GM18517 (cell line): ENCODE measurements around the gene PDZD2.
"Not testable (repeated sequence)": the region's sequence is repeated elsewhere in the genome, so short reads cannot be mapped to it uniquely, and the experiment has no call there.

Experiments used
- ATAC-seq: cut with Tn5 transposase; IDR thresholded peaks from one replicate; pipeline ENCODE4 v1.9.1; 2021; ENCODE audit warnings: mild to moderate bottlenecking, moderate library complexity; ENCODE audit not compliant: unreplicated experiment

Gene PDZD2

DNA sequence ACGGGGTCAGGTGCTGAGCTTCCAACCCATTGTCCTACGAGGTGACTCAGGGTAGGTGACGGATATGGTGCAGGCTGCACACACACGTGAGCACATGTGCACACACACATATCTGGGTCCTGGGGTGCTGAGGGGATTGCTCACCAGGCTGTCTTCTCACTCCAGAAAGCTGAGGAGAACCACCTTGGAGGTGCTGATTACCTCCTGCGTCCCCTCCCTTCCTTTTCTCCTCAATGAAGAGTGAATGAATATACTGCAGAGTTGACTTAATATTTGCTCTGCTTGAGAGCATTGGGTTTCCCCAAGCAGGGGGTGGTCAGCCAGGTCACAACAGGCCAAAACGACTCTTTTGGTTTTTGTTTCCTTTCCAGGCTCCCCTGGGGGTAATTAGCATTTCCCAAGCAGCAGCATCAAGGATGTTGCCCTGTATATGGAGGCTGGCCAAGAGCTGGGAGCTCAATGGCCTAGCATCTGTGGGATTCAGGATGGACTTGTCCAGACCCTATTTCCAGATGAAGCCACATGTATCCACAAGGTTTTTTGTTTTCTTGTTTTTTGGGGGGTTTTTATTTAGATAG is 49.7 kb downstream of the PDZD2 start:
- no peak for ATAC-seq

DNA sequence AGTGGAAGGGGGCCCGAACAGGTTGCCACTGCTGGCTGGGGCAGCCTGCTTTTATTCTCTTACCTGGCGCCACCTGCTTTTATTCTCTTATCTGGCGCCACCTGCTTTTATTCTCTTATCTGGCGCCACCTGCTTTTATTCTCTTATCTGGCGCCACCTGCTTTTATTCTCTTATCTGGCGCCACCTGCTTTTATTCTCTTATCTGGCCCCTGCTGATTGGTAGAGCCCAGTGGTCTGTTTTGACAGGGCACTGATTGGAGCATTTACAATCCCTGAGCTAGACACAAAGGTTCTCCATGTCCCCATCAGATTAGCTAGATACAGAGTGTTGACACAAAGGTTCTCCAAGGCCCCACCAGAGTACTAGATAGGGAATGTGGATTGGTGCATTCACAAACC is 52.5 kb downstream of the PDZD2 start:
- ATAC-seq: not testable (repeated sequence)

DNA sequence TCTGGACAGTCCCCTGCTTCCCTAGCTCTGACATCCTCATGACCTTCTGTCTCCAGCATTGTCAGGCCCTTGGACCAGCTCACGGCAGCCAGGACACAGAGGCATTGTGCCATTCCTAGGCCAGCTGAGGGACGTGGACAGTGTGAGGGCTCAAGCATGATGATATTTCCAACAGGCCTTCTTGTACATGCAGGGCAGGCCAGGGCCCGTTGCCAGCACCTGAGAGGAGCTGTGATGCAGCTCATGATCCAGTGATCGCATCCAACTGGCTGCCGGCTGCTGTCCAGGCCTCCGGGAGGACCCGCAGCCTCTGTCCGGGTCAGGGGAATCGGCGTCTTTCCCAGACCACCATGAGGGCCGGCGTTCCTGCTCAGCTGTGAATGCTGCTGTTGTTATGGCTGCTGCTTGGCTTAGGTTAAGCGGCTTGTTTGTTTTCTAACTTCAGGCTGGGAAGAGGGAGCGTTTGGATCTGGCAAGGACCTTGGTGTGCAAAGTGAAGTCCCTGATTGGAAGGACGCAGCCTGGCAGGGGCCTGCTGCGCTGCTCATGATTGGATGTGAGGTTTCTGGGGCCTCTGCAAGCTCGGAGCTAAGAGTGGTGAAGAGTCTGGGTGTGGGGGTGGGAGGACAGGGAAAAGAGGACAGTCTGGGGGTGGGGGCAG is 53.8 kb downstream of the PDZD2 start:
- no peak for ATAC-seq

DNA sequence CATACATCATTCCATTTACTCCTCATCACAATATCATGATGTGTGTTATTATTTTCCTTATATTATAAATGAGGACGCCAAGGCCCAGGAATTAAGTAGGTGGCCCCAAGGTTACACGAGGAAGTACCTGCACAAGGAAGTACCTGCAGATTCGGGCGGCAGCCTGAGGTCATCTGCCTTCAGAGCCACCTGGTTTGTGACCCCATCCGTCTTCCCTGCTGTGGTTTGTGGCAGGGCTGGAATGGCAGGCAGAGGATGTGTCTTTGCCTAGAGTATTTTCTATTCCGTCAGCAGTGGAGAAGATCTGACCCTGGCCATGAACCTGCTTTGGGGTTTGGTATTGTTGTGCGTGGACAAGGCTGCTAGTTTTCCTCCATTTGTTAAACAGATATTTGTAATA is 59.7 kb downstream of the PDZD2 start:
- no peak for ATAC-seq

DNA sequence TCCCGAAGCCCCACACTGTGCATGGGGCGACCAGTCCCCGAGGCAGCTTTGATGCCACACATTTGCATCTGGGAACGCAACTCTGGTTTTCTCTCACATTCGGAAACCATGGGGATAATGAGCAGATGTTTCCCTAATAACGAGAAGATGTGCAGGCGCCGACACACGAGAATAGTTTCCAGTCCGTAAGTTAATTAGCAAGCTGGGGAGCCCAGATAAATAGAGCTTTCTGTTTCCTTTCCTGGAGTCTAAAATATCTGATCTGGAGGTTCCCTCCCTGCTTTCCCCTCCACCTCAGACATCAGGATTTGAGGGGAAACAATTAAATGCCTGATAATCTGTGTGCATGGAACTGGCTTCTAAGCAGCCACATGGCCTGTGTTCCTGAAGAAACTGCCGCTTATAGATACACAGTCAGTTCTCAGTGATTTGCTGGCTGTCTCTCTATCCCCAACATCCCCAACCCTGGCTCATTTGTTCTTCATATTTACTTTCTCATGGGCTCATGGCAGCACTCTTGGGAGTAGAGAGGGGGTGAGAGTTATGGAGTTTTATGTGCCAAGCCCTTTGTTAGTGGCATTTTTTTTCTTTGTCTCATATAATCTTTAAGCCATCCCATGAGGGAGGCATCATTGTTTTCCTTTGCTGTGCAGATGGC is 62.8 kb downstream of the PDZD2 start:
- ATAC-seq: no peak

DNA sequence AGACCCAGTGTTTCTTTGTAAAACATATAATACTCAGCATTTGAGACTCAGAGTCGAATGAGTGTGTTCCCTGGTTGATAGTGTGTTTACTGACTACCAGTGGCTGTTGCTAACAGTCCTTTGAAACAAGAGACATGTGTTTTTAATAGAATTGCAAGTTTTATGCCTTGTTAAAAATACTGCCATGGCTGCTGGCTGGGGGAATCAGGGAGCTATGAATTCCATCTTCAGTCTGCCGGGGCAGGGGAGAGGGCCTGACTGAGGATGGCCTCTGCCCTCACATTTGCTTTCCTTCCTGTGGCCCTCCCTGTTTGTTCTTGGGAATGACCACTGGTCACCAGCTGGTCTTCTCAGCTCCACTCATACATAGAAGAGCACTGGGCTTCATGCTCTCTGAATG is 63.8 kb downstream of the PDZD2 start:
- no peak for ATAC-seq

DNA sequence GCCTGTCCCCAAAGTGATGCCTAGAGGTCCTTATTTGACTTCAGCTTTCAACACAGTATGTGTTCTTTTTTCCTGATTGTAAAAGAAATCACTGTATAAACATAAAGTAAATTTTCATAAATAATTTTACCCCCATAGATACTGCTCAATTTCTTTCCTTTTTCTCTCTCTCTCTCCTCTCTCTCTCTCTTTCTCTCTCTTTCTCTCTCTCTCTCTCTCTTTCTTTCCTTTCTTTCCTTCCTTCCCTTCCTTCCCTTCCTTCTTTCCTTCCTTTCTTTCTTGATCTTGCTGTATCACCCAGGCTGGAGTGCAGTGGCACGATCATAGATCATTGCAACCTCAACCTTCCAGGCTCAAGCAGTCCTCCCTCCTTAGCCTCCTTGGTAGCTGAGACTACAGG is 64.8 kb downstream of the PDZD2 start:
- ATAC-seq: no peak

DNA sequence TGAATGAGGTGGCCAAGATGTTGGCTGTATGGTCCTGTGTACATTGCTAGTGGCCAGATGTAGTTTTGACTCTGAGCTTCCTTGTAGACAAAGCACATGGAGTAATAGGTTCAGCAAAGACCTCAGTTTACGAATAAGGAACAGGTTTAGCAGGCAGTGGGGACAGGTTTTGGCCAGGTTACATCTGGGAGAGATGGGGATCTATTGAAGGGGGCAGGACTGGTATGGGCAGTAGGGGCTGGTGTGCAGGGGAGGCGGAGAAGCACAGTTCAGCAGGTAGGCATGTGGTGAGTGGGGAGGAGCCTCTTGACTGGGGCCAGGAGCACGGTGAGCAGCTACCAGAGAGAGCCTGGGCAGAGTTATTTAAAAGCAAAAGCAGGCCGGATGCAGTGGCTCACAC is 67.3 kb downstream of the PDZD2 start:
- ATAC-seq: no peak

DNA sequence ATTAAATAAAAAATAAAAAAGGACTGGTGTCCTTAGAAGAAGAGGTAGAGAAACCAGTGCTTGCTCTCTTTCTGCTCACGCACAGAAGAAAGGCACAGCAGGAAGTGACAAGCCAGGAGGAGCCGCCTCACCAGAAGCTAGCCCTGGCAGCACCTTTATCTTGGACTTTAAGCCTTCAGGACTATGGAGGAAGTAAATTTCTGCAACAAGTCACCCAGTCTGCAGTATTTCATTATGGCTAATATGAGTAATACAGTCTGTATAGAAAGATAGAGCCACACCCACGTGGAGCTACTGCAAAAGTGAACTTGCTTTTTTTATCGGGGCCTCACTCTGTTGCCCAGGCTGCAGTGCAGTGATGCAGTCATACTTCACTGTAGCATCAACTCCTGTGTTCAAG is 68.4 kb downstream of the PDZD2 start:
- no peak for ATAC-seq

DNA sequence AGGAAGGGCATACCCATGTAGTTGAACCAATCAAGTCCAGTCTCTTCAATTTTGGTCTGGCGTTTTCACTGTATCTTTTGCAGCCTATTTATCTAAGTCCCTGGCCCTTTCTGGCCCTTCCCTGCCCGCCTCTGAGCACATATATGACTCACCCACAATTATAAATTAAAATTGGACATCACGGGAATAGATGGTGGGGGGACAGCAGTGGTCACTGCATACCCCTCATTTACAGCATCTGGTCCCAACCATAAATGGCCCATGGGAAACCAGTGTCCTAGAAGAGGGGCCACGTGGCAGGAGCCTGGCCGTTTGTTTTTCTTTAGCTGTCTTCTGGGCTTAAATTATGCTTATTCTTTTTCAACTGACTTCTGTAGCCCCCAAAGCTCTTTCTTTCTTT is 69.2 kb downstream of the PDZD2 start:
- no peak for ATAC-seq

DNA sequence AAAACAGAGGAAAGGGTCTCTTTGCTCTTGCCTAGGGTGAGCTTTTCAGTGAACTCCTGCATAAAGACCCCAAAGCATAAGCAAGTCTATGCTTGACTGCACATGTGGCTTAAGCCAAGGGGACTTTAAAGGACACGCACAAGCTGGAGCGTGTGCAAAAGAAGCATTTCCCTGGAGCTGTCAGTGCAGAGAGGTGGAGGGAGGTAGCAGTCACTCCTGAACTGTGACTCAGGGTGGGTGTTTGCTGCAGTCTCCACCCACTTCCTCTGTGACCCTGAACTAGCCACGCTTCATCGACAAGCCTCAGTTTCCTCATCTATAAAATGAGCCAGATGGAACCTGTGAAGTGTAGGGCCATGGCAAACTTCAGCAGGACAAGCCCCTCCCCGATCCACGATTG is 72.4 kb downstream of the PDZD2 start:
- ATAC-seq: no peak

DNA sequence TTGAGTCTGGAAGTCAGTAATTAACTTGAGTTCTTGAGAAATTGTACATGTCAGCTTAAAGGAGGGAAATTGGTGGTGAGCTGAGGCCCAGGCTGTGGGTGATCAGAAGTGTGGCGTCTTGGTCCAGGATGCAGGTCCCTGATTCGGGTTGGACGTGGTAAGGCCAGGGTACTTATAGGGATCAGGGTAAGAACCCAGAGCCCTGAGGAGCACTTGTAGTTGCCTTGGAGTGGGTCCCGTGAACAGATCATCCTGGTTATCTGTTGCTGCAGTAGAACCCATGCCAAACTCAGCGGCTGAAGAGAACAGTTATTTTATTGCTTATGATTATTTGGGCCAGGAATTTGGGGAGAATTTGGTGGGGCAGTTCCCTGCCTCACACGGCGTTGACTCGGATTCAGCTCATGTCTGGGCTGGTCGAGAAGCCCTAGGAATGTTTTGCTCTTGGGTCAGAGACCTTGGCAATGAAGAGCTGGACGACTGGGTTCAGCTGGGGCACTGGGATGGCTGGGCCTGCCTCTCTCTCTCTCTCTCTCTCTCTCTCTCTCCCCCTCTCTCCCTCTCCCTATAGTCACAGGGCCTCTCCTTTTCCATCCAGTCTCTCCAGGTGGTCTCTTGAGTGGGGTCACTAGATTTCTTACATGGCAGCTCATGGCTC is 73.1 kb downstream of the PDZD2 start:
- no peak for ATAC-seq

DNA sequence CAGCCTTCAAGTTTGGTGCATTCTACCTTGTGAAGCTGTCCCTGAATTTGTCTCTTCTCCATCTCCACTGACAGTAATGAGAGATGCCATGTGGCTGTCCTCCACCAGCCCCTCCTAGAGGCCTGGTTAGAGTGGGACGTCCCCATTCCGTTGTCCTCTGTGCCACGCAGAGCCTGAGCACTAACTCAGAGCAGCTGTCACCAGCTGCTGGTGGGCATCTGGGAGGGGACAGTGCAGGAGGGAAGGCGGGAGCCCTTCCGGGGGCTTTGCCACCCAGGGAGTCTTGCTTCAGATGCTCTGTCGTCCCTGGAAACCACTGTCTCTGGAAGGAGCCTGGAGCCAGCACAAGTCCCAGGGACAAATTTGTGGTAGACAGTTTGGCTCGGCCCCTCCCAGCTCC is 78.6 kb downstream of the PDZD2 start:
- no peak for ATAC-seq

DNA sequence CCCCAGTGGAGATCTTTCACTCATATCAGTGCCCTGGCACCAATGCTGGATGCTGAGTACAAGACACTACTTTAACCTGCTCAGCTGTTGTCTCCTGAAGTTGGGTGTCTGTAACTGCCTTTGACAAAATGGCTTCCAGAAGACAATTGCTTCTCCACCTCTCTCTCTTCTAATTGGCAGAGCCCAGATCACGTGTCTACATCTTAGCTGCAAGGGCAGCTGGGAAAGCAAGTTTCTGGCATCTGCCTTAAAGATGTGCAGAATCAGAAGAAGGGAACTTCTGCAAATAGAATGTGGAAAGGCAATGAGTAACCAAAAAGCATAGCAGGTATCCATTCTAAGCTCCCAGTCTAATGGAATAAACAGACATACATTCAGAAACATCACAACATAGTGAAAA is 81.1 kb downstream of the PDZD2 start:
- ATAC-seq: no peak

DNA sequence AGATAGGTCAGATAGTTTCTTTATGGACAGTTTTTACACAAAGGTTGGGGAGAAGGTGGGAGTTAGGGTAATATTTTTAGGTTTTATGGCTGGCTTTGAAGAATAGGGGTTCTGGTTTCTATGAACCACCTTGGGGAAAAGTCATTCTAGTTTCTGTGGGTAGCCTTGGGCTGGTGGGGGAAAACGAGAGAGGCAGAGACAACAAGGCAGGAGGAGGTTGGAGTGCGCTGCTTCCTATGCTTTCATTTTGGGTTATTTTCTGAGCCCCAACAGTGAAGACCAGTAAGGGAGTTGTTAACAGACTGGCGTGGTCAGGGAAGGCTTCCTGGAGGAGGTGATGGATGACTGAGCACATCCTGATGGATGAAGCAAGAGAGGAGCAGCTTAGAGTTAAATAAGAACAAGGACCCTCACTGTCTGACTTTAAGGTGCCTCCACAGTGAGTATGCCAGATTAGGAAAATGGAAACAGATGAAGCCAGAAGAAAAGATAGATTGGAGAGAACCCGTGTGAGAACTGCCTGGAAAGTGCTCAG is 81.9 kb downstream of the PDZD2 start:
- no peak for ATAC-seq

DNA sequence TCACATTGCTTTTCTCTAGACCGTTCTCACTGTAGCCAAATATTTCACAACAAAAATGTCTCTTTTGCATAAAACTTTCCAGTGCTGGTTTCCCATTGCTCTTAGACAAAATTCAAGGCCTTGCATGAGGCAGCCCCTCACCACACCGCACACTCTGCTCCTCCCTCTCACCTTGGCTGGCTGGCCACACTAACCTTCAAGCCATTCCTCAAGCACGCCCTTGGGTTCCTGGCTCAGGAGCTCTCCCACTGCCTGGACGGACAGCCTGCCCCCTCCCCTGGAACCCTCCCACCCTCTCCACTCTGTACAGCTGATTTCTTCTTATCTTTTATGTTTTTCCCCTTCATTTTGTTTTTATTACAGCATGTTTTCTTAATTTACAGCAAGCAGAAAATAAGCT is 83.2 kb downstream of the PDZD2 start:
- no peak for ATAC-seq

DNA sequence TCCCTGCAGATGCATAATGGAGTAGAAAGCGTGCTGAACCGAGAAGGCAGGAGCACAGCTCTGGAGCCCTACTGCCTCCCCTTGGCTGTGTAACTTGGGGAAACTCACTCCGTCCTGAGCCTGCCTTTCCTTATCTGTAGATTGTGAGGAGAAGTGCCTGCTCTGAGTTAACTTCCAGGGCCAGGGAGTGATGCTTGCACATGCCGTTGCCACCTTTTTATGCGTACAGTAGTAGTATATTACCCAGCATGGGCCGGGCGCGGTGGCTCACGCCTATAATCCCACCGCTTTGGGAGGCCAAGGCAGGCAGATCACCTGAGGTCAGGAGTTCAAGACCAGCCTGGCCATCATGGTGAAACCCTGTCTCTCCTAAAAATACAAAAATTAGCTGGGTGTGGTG is 87.1 kb downstream of the PDZD2 start:
- ATAC-seq: no peak

DNA sequence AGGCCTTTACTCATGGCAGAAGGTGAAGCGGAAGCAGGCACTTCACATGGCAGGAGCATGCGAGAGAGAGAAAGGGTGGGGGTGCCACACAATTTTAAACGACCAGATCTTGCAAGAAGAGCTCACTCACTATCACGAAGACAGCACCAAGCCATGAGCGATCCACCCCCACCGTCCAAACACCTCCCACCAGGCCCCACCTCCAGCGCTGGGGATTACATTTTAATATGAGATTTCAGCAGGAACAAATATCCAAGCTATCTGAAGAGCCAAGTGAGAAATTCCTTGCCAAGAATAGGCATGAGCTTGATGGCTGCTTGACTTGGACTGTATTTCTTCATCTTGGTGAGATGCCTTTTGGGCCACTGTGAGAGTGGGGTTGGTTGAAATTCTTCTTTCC is 88.0 kb downstream of the PDZD2 start:
- ATAC-seq: no peak

DNA sequence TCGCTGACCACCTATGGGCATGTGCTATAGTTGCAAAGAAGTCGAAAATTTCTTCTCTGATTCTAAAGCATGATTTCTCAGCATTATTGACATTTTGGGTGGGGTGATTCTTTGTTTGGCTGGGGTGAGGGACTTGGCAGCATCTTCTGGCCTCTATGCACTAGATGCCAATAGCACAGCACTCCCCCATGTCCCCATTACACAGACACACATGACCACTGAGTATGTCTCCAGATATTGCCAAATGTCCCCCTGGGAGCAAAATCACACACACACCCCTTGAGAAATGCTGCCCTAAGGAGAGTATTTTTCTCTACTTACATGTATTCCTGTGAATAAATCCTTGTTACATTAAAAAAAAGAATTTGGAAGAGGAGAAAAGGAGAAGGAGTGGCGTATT is 89.1 kb downstream of the PDZD2 start:
- ATAC-seq: no peak

DNA sequence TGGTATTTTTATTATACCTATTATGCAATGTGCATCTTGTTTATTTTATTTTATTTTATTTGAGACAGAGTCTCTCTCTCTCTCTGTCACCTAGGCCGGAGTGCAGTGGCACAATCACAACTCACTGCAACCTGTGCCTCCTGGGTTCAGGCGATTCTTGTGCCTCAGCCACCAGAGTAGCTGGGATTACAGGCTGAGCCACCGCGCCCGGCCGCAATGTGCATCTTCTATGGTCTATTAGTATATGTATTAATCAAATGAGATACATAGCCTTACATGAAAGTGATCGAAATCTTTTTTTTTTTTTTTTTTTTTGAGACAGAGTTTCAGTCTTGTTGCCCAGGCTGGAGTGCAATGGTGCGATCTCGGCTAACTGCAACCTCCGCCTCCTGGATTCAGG is 89.9 kb downstream of the PDZD2 start:
- ATAC-seq: not testable (repeated sequence)

DNA sequence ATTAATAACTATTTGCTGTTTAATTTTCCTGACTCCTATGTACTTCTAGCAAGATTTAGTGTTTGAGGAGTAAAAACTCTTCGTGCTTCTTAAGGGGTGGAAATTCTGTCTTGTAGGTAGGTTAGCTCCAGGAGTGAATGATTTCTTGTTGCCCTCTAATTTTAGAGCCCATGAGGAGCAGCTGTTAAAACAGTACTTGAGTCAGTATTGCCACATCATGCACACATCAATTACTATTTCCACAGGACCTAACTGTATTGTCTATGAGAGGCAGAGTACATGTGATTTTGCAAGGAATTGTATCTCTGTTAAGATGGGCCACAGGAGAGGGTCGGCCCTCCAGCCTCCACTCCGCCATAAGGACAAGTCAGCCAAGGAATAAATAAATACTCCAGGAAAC is 91.2 kb downstream of the PDZD2 start:
- ATAC-seq: no peak

DNA sequence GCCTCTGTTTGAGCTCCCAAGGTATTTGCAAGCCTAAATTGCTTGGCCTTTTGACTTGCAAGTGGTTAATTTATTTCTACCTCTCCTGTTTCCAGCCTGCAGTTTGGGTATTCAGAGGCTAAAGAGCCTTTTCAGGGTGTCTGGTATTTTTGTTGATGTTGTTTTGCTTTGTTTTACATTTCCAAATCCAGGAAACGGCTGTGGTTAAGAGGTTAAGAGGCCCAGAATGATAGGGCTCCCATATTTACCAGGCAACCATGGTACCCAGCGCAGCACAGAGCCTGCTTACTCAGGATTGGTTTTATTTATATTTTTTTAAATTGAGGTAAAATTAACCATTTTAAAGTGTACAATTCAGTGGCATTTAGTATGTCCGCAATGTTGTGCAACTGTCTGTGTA is 92.1 kb downstream of the PDZD2 start:
- no peak for ATAC-seq
